Fibroblast of upper back skin (primary cell): ENCODE data around the gene LINGO3.
A peak's percentile ranks its signal among the peaks of the same experiment; 100 is the strongest.

Experiments
- DNase-seq: peaks from one replicate; pipeline ENCODE4 v3.0.0-alpha.2; 2013

The LINGO3 gene

DNA sequence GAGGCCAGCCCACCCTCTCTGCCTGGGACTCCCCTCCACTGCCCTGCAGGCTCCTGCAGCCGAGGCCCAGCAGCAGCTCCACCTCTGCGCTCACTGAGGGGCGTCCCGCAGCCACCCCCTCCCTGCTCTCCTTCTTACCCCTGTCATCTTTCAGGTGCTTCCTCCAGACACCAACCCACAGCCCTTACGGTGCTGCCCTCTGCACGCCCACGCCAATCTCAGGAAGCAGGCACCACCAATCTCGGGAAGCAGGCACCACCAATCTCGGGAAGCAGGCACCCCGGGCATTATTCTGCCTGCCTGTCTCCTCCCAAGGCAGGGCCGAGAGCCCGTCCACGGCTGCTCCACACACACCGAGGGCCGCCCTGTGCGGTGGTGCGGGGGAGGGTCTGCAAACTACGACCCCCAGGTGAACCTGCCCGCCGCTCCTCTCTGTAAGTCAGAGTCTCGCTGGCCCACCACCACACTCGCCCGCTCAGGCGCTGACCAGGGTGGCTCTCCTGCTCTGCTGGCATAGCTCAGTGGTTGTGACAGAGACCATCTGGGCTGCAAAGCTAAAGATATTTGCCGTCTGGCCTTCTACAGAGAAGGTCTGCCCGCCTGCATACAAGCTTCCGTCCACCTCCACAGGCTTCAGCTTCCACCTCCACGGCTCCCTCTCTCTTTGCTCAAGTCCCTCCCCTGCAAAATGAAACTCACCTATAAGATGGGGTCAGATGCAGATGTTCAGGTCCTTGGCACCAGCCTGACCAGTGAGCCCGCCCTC, 17.5 kb upstream of the LINGO3 start:
- no peak for DNase-seq

GRCh38 chr19:2324220-2324948, 16.4 kb upstream of the LINGO3 start:
- no peak for DNase-seq

- DNase-seq: no peak
Measured at GRCh38 chr19:2323707-2324106, 15.8 kb upstream of the LINGO3 start.

DNA sequence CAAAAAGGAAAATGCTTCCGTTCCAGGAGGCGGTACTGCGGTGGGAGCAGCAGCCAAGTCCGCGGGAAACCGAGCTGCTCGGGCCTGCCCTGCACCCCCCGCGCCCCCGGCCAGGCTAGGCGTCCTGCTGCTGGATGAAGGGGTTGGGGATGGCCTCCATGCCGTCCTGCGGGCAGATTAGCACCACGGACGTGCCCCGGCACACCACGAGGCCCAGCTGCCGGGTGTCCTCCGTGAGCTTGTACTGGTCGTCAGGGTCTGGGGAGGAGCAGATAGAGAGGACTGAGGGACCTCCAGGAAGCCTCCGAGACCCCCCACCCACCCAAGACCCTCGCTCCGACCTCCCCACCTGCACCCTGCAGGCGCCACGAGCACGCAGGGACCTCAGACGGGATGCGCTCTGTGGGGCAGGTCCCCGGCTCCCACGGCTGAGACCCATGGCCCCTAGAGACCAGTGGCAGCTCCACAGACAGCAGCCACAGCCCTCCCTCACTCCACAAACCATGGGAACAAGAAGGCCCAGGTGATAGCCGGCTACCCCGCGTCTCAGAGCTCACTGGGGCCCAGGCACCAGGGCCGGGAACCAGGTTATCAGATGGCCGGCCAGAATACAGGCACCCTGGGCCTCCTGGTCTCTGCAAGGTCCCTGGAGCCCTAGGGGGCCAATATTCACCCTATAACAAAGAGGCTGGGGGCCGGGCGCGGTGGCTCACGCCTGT, 13.8 kb upstream of the LINGO3 start:
- DNase-seq: no peak

GRCh38 chr19:2320939-2321338, 13.0 kb upstream of the LINGO3 start:
- DNase-seq: no peak

GRCh38 chr19:2320049-2320448, 12.1 kb upstream of the LINGO3 start:
- no peak for DNase-seq

DNA sequence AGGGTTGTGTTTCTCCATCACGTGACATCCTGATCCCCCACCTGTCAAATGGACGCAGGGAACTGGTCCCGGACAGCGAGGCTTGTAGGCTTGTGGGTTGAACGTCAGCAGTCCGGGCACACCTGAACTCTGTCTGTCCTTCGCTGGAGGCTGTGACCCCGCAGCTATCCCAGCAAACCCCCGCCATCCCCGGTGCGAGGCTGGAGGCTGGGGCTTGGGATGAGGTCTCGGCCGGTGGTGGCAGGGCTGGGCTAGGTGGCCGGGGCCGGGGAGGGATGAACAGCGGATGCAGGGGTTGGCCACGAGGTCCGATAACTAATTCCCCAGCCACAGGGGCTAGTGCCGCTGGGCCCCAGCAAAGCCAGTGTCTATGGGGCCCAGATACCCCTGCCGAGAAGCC, 11.6 kb upstream of the LINGO3 start:
- DNase-seq: no peak

DNA sequence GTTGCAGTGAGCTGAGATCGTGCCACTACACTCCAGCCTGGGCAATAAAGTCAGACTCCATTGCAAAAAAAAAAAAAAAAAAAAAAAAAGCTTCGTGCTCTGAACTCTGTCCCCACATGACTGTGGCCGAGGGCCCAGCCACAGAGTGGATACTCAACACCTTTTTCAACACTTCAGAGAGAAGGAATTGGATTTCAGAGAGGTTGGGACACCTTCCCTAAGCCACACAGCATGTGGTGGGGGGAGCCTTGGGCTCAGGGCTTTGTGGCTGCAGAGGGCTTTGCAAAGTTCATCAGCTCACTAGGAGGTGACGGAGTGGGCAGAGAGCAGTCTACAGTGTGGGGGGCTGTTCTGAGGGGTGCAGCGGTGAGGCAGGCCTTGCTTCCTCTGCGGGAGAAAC, 11.0 kb upstream of the LINGO3 start:
- no peak for DNase-seq

- no peak for DNase-seq
Measured at GRCh38 chr19:2317756-2318155, 9.8 kb upstream of the LINGO3 start.

DNA sequence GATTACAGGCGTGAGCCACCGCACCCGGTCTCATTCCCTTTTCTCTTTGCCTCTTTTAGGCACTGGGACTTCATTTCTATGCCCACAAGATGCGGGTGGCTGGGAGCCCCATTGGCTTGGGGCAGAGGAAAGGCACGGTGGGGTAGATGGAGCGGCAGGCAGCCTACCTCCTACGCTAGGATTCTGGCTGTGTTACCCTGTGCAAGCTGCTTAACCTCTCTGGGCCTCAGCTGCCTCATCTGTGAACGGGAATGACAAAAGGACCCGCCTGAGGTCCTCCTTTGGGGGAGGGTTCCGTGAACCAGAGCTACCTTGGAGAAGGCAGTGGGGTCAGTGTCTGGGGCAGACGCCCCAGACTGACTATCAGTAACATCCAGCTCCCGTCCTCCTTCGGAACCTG, 9.3 kb upstream of the LINGO3 start:
- no peak for DNase-seq

DNA sequence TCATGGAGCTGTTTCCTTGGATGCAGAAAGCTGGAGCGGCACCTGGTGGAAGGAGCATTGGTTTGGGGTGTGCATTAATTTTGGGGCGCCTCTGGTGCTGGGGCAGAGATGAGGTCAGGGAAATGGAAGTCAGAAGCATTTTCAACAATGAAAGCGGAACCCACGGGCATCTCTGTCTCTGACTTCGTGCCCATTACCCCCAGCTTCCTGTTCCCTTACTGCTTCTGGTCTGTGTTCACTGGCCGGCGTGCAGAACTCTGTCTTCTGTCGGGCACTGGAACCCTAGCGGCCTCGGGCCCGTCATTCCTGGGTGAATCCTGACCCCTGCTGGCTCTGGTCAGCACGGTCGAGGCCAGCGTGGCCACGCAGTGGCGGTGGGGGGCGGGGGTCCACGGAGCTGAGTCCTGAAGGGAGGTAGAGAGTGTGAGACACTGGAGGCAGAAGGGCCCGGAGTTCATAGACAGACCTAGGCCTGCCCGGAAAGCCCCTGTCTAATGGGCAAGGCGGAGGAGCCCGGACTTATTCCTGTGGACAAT, 7.9 kb upstream of the LINGO3 start:
- peak; percentile 59 for DNase-seq

DNA sequence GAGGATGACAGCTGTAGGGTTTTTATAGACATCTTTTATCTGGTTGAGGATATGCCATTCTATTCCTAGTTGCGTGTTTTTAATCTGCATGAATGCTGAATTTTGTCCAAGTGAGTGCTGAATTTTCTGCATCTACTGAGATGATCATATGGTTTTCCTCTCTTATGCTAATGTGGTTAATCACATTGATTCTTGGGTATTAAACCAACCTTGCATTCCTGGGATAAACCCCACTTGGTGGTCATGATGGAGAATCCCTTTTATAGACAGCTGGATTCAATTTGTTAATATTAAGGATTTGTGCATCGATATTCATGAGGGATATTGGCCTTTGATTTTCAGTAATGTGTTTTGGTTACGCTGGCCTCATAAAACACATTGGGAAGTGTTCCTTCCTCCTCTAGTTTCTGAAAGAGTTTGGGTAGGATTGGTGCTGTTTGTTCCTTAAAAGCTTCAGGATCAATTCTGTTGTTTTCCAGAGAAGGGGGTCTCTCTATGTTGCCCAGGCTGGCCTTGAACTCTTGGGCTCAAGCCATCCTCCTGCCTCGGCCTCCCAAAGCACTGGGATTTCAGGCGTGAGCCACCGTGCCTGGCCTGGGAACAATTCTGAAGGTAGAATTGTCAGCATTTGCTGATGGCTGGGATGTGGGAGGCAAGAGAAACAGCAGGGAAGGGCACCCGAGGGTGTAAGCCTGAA, 7.3 kb upstream of the LINGO3 start:
- DNase-seq: no peak

DNA sequence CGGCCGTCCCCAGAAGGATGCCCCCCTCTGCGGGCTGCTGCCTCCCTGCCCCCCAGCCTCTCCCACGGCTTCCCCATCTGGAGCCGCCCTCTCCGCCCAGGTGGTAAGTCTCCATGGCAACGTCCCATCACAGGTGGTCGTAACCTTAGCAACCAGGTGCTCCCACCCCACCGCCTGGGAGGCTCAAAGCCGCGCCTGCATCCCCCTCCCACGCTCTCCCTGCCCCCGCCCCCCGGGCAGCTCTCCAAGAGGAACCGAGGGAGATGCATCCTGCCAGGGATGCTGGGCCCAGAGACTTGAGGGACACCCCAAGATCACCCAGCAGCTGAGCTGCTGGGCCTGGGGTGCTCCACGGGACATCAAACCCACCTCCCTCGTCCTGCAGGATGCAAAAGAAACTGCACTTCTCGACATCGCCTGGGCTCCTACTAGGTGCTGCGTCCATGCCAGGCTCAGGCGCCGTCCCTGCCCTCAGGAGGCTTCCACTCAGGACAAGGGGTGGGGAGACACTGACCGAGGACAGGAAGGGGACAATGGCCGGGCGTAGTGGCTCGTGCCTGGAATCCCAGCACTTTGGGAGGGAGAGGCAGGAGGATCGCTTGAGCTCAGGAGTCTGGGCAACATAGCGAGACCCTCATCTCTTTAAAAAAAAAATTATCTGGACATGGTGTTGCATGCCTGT, 5.0 kb upstream of the LINGO3 start:
- no peak for DNase-seq

DNA sequence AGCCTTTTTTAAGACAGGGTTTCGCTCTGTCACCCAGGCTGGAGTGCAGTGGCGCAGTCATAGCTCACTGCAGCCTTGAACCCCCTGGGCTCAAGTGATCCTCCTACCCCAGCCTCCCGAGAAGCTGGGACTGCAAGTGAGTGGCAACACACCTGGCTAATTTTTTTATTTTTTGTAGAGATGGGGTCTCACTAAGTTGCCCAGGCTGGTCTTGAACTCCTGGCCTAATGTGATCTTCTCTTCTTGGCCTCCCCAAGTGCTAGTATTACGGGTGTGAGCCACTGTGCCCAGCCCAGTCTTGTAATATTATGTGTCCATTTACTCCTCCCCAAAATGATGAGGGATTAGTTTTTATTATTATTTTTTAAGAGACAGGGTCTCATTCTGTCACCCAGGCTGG, 3.1 kb upstream of the LINGO3 start:
- no peak for DNase-seq

- peak; percentile 54 for DNase-seq
Measured at GRCh38 chr19:2309734-2310362, 1.9 kb upstream of the LINGO3 start.

GRCh38 chr19:2307518-2308012, 389 bp downstream of the LINGO3 start:
- DNase-seq: no peak

DNA sequence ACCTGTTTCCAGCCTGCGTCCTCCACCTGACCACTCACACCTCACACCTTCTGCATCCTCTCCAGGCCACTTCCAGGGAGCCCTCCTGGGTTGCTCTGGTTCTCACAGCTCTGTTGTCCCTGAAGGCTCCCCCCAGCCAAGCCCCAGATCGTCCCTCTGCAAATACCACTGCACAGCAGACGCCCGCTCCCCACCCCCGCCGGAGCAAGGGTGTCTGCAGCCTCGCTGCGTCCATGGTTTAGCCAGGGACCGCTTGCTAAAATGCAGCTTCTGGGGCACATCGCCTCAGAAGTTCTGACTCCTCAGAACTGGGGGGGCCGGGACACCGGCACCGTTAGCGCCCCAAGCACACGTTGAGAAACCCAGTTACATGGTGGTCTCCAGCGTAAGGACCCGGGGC, 983 bp downstream of the LINGO3 start:
- DNase-seq: no peak

DNA sequence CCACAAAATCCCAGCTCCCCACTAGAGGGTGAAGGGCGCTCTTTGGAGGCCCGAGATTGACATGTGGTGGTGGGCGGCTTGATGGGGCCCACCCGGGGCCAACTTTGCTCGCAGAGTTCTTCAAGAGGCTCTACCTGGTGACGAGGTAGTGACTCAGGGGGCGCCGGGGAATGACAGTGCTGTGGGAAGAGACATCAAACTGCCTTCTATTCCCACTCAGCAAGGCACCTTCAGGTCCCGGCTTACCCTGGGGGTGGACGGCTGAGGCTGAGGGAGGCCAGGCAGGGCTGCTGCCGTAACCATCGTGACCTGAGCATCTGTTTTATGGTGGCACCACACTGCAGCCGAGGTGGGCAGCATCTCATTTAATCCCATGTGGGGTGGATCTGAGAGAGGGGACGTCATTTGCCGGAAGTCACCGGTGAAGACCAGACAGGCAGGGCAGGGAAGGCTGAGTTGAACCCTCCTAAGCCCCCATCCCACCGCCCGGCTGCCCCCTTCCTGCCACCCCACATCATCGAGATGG, 1.6 kb downstream of the LINGO3 start:
- no peak for DNase-seq

DNA sequence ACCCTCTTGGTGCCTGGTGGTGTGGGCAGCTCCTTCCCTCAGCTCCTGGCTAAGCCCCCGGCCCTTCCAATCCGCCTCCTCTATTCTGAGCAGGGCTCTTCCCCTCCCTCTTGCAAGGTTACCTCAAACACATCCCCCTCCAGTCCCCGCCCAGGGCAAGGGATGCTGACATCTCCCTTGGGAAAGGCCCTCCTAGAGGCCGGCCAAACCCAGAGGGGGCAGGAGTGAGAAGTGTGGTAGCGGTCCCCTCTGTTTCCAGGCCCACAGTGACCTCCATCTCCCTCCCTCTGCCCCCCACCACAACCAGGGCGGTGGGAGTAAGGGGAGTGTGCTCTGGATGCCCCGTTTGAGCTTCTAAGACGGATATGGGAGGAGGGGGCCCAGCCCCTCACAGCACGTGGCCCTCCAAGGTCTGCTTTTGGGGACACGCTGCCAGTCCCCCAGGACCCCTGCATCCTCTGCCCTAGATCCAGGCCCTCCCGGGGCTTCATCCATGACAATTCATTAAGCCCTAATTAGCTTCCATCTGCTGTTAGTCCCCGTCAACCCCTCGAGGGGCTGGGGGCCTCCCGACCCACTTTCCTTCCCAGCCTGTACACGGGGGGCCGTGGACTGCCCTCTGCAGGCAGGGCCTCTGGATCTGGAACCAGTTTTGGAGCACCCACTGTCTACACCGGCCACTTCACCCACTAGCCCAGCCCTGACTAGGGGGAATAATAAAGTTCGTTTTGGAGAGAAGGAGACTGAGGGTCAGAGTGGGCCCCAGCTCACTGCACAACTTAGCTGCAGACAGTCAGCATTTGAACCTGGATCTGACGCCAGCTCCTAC, 2.3 kb downstream of the LINGO3 start:
- DNase-seq: no peak

- no peak for DNase-seq
Measured at GRCh38 chr19:2303211-2303798, 4.6 kb downstream of the LINGO3 start.
